Trophoblast cell (in vitro differentiated cells and primary cell): ENCODE data around the gene EMILIN3.
"Not testable (repeated sequence)": the region's sequence is repeated elsewhere in the genome, so short reads cannot be mapped to it uniquely, and the experiment has no call there.

ENCODE experiments used
- DNase-seq, 2 donors: peaks; one replicate each; pipeline ENCODE4 v3.0.0-alpha.2; 2016
- H2AFZ ChIP-seq: 2 replicates; pipeline ENCODE4 v1.6.1; 2013; ENCODE audit warnings: low read length, moderate library complexity, mild to moderate bottlenecking; ENCODE audit not compliant: insufficient read depth, poor library complexity
- H2AK5ac ChIP-seq: 2 replicates; pipeline ENCODE4 v1.6.1; 2013; ENCODE audit warnings: mild to moderate bottlenecking, low read length
- H2BK120ac ChIP-seq: 2 replicates; pipeline ENCODE4 v1.6.1; 2013; ENCODE audit warnings: low read length, mild to moderate bottlenecking, moderate library complexity; ENCODE audit not compliant: insufficient read depth, poor library complexity
- H2BK12ac ChIP-seq: 2 replicates; pipeline ENCODE4 v1.6.1; 2013; ENCODE audit warnings: mild to moderate bottlenecking, low read length, moderate library complexity
- H2BK5ac ChIP-seq: 2 replicates; pipeline ENCODE4 v1.6.1; 2013; ENCODE audit warnings: low read length, low read depth, moderate library complexity, mild to moderate bottlenecking; ENCODE audit not compliant: poor library complexity
- H3K14ac ChIP-seq: 2 replicates; pipeline ENCODE4 v1.6.1; 2013; ENCODE audit warnings: mild to moderate bottlenecking, low read length
- H3K18ac ChIP-seq: 2 replicates; pipeline ENCODE4 v1.6.1; 2013; ENCODE audit warnings: mild to moderate bottlenecking, low read length
- H3K23ac ChIP-seq: 2 replicates; pipeline ENCODE4 v1.6.1; 2013; ENCODE audit warnings: low read length
- H3K27ac ChIP-seq: 2 replicates; pipeline ENCODE4 v1.5.1; 2013; ENCODE audit warnings: low read depth, mild to moderate bottlenecking, inconsistent platforms, low read length, moderate library complexity
- H3K27me3 ChIP-seq: 2 replicates; pipeline ENCODE4 v1.6.1; 2013; ENCODE audit warnings: inconsistent platforms, mild to moderate bottlenecking, low read length, moderate library complexity; ENCODE audit not compliant: insufficient read depth
- H3K36me3 ChIP-seq, 2 experiments: 1 replicate in 1 of 2; 2 replicates in 1 of 2; pipeline ENCODE4 v1.6.1; 2013; ENCODE audit warnings: low read length in 2 of 2, mild to moderate bottlenecking in 2 of 2, moderate library complexity in 1 of 2; ENCODE audit not compliant: insufficient read depth in 2 of 2, control insufficient read depth in 1 of 2
- H3K4ac ChIP-seq: 2 replicates; pipeline ENCODE4 v1.6.1; 2013; ENCODE audit warnings: low read depth, mild to moderate bottlenecking, low read length, moderate library complexity
- H3K4me1 ChIP-seq, 2 experiments: 1 replicate in 1 of 2; 2 replicates in 1 of 2; pipeline ENCODE4 v1.6.1; 2013; ENCODE audit warnings: low read length in 2 of 2, mild to moderate bottlenecking in 2 of 2, moderate library complexity in 1 of 2; ENCODE audit not compliant: insufficient read depth in 2 of 2, control insufficient read depth in 1 of 2
- H3K4me2 ChIP-seq: 2 replicates; pipeline ENCODE4 v1.6.1; 2013; ENCODE audit warnings: inconsistent platforms, mild to moderate bottlenecking, low read length, moderate library complexity
- H3K4me3 ChIP-seq: 2 replicates; pipeline ENCODE4 v1.5.1; 2013; ENCODE audit warnings: mild to moderate bottlenecking, low read depth, low read length, inconsistent platforms
- H3K79me1 ChIP-seq: one replicate; pipeline ENCODE4 v1.6.1; 2013; ENCODE audit warnings: low read length
- H3K79me2 ChIP-seq: 2 replicates; pipeline ENCODE4 v1.6.1; 2013; ENCODE audit warnings: low read length, mild to moderate bottlenecking; ENCODE audit not compliant: control insufficient read depth, insufficient read depth, poor library complexity
- H3K9ac ChIP-seq: 2 replicates; pipeline ENCODE4 v1.6.1; 2013; ENCODE audit warnings: mild to moderate bottlenecking, low read length
- H3K9me3 ChIP-seq: 2 replicates; pipeline ENCODE4 v1.6.1; 2013; ENCODE audit warnings: low read depth, mild to moderate bottlenecking, control low read depth, inconsistent platforms, low read length; ENCODE audit not compliant: insufficient read depth
- H4K12ac ChIP-seq: 2 replicates; pipeline ENCODE4 v1.6.1; 2013; ENCODE audit warnings: low read depth, mild to moderate bottlenecking, low read length, moderate library complexity
- H4K8ac ChIP-seq: 2 replicates; pipeline ENCODE4 v1.6.1; 2013; ENCODE audit warnings: low read depth, mild to moderate bottlenecking, low read length, moderate library complexity
- H4K91ac ChIP-seq: one replicate; pipeline ENCODE4 v1.6.1; 2013; ENCODE audit warnings: low read depth, mild to moderate bottlenecking, low read length, moderate library complexity
- WGBS: extraction: QIAGEN DNeasy Blood & Tissue Kit; methylation state at CpG from one replicate; pipeline ENCODE4 v1.1.7; 2013; ENCODE audit warnings: missing lambda C conversion rate; ENCODE audit not compliant: insufficient read length, insufficient coverage; ENCODE audit errors: extremely low coverage; 5-methylcytosine and 5-hydroxymethylcytosine counted together

The EMILIN3 gene

GRCh38 chr20:41312009-41312408 is 54.6 kb downstream of the EMILIN3 start:
- not testable (repeated sequence) for H3K36me3 ChIP-seq, H2BK12ac ChIP-seq, H3K79me1 ChIP-seq, H2AFZ ChIP-seq, H3K27ac ChIP-seq, H4K8ac ChIP-seq, H3K4me2 ChIP-seq, H3K9me3 ChIP-seq, H3K4ac ChIP-seq, H3K4me1 ChIP-seq, H4K91ac ChIP-seq, H3K23ac ChIP-seq, H3K4me3 ChIP-seq, H2AK5ac ChIP-seq, DNase-seq, H3K27me3 ChIP-seq, H3K9ac ChIP-seq, H3K14ac ChIP-seq, H2BK5ac ChIP-seq, H3K18ac ChIP-seq, H2BK120ac ChIP-seq, H3K79me2 ChIP-seq, H4K12ac ChIP-seq
- no CpG with 5 or more reads among the region's 6 CpGs for WGBS
